NCI-H524 (cell line): ENCODE measurements around the gene RAG1.
"Not testable (repeated sequence)": the region's sequence is repeated elsewhere in the genome, so short reads cannot be mapped to it uniquely, and the experiment has no call there.

ENCODE experiments used
- DNase-seq, 2 experiments: peaks; one replicate each; lab custom pipeline; 2025; lab: John Stamatoyannopoulos, UW

RAG1 gene

GRCh38 chr11:36567694-36568093, at the start of gene RAG1:
TSS of gene RAG1 (plus strand) at chr11:36568007. CDS start at chr11:36573305, 5,298 bp downstream.
- no peak for DNase-seq

- DNase-seq, result no peak
Observed at GRCh38 chr11:36530840-36531239, 37.0 kb upstream of the RAG1 start.

GRCh38 chr11:36532941-36533601, 34.7 kb upstream of the RAG1 start:
- DNase-seq, result no peak

DNA sequence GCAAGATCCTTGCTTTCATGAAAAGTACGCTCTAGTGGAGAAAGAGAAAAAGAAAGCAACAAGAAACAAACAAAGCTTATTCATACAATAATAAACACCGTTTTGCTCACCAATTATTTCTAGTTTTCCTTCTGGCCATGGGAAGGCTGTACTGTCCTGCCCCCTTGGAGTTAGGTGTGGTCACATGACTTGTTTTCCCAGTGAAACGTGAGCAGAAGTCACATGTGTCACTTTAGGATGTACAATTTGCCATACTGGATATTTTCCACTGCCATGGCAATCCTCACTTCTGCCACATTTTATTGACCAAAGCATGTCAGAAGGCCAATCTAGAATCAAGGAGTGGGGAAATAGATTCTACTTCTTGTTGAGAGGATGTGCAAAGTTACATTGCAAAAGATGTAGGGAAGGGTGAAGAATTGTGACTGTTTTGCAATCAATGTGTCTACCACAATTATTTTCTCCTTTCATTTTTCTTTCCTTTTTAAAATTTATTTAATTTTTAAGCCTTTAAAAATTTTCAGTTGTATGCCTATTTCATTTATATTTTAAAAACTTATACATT, 33.4 kb upstream of the RAG1 start:
- no peak for DNase-seq

- peak; percentile 11 to 64 for DNase-seq
Observed at GRCh38 chr11:36540998-36541397, 26.8 kb upstream of the RAG1 start.

DNA sequence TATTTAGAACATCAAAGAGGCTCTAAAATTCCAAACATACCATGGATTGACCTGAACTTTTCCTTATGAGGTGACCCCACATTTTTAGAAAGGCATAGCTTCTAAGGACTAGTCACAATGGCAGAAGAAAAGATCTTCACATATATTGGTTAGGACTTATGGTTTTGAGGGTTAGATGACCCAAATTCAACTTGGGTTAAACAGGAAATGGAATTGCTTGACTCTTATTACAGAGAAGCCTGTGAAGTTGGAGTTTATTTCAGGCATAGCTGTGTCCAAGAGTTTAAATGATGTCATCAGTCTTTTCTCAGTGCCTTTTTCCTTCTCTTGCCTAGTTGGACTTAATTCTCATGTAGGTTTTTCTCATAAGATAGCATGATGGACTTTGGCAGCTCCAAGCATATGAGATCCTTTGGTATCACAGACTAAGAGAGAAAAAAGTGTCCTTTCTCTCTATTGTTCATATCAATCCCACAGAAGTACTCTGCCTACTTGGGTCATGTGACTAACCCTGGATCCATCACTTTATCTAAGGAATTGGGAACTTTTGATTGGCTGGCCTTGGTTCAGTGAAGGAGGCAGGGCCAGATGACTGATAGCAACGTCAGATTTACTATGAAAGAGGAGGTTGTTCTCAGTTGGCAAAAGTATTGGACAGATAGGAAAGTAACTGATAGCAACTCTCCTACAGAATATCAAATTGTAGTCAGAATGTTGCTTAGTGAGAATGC, 17.3 kb upstream of the RAG1 start:
- DNase-seq, result no peak

GRCh38 chr11:36557390-36557789, 10.4 kb upstream of the RAG1 start:
- not testable (repeated sequence) for DNase-seq

DNA sequence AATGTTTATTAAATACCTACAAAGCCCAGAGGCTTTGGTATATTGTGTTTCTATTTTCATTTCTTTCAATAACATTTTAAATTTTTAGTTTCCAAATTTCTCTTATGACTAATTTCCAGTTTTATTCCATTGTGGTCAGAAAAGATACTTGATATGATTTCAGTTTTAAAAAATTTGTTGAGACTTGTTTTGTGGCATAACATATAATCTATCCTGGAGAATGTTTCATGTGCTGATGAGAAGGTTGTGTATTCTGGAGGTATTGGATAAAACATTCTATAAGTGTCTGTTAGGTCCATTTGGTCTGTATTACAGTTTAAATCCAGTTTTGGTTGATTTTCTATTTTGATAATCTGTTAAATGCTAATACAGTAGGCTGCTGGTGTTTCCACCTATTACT, 9.8 kb upstream of the RAG1 start:
- DNase-seq, result no peak

- DNase-seq, result no peak
Observed at GRCh38 chr11:36558571-36559413, 9.0 kb upstream of the RAG1 start.

DNA sequence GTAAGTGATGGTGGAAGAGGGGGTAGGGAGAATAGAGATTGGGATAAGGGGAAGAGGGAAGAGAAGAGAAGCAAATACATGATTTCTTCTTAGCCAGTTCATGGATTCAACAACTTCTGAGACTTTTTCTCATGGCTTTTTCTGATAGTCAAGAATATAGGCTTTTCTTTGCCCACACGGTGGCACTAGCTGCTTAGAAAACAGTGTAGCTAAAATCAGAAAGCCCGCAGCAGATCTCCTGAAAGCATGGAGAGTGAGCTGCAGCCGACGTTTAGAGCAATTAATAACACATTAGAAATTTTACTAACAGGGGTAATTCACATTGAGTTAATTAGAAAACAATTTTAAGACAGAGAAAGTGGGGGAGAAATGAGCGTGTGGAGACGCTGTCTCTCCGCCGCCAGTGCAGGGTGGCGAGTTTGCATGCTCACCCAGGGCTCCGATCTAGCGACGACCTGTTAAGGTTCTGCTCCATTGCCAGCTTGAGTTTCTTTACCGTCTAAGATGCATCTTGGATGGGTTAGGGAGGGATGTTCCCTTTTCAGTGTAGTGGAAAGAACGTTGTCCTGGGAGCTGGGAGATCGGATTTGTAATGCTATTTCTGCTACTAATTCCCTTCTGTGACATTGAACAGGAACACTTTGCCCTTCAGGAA, 3.3 kb upstream of the RAG1 start:
- DNase-seq, result peak; percentile 19 to 71

GRCh38 chr11:36565031-36565610, 2.7 kb upstream of the RAG1 start:
- no peak for DNase-seq

GRCh38 chr11:36566407-36567053, 1.3 kb upstream of the RAG1 start:
- DNase-seq, result peak in 1 of 2 experiments; percentile 25

DNA sequence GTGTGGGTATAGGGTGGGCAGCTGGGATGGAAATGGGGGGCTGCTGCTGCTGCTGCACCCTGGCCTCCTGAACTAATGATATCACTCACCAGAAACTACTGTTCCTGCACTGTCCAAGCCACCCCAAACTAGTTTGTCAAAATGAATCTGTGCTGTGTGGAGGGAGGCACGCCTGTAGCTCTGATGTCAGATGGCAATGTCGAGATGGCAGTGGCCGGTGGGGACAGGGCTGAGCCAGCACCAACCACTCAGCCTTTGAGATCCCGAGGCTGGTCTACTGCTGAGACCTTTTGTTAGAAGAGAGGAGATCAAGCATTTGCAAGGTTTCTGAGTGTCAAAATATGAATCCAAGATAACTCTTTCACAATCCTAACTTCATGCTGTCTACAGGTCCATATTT, 1.3 kb downstream of the RAG1 start:
- DNase-seq, result no peak

- no peak for DNase-seq
Observed at GRCh38 chr11:36574486-36574885, 6.7 kb downstream of the RAG1 start.

DNA sequence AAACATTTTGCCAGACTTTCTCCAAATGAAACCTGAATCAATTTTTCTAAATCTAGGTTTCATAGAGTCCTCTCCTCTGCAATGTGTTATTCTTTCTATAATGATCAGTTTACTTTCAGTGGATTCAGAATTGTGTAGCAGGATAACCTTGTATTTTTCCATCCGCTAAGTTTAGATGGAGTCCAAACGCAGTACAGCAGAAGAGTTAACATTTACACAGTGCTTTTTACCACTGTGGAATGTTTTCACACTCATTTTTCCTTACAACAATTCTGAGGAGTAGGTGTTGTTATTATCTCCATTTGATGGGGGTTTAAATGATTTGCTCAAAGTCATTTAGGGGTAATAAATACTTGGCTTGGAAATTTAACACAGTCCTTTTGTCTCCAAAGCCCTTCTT, 9.6 kb downstream of the RAG1 start:
- no peak for DNase-seq

DNA sequence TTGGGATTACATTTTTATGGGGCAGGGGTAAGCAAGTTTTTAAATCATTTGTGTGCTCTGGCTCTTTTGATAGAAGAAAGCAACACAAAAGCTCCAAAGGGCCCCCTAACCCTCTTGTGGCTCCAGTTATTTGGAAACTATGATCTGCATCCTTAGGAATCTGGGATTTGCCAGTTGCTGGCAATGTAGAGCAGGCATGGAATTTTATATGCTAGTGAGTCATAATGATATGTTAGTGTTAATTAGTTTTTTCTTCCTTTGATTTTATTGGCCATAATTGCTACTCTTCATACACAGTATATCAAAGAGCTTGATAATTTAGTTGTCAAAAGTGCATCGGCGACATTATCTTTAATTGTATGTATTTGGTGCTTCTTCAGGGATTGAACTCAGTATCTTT, 10.1 kb downstream of the RAG1 start:
- DNase-seq, result no peak

DNA sequence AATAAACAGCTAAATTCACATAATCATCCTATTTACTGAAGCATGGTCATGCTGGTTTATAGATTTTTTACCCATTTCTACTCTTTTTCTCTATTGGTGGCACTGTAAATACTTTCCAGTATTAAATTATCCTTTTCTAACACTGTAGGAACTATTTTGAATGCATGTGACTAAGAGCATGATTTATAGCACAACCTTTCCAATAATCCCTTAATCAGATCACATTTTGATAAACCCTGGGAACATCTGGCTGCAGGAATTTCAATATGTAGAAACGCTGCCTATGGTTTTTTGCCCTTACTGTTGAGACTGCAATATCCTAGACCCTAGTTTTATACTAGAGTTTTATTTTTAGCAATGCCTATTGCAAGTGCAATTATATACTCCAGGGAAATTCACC, 10.7 kb downstream of the RAG1 start:
- peak in 1 of 2 experiments; percentile 34 for DNase-seq

- DNase-seq, result no peak
Observed at GRCh38 chr11:36581536-36581935, 13.7 kb downstream of the RAG1 start.

GRCh38 chr11:36583667-36584066, 15.9 kb downstream of the RAG1 start:
- no peak for DNase-seq

- no peak for DNase-seq
Observed at GRCh38 chr11:36586543-36586942, 18.7 kb downstream of the RAG1 start.

GRCh38 chr11:36588099-36588498, 20.3 kb downstream of the RAG1 start:
- DNase-seq, result no peak
